Spleen (tissue), 11 donors: ENCODE data around the gene ITGB2. TPM values are rescaled to one million over a fixed set of nuclear protein-coding genes. Genes with fewer than 3 reads are reported as not detected.

Experiments
- DNase-seq: peaks from one replicate; pipeline ENCODE4 v3.0.0-alpha.2; 2020
- H3K27ac ChIP-seq, 8 donors: fragments of 200-600 bp; sonication (generic) in 7 of 8; 1 replicate in 4 of 8; 2 replicates in 4 of 8; pipeline versions ENCODE4 v1.5.0 to v1.8.0; 2016 to 2021; ENCODE audit warnings: inconsistent platforms in 4 of 8, mild to moderate bottlenecking in 4 of 8, moderate library complexity in 1 of 8
- H3K27me3 ChIP-seq, 7 donors: fragments of 200-600 bp; sonication (generic) in 6 of 7; replicated peaks in 1 of 7; 1 replicate in 4 of 7; 2 replicates in 3 of 7; pipeline versions ENCODE4 v1.5.0 to v1.8.0; 2016 to 2021; ENCODE audit warnings: inconsistent platforms in 3 of 7, mild to moderate bottlenecking in 1 of 7
- H3K36me3 ChIP-seq, 6 donors: fragments of 200-600 bp; sonication (generic) in 5 of 6; 1 replicate in 4 of 6; 2 replicates in 2 of 6; pipeline versions ENCODE4 v1.5.0 to v1.8.0; 2016 to 2021; ENCODE audit warnings: inconsistent platforms in 2 of 6
- H3K4me1 ChIP-seq, 6 donors: fragments of 200-600 bp; sonication (generic) in 5 of 6; 1 replicate in 3 of 6; 2 replicates in 3 of 6; pipeline versions ENCODE4 v1.5.0 to v1.8.0; 2016 to 2021; ENCODE audit warnings: inconsistent platforms in 3 of 6
- H3K4me3 ChIP-seq, 8 donors: fragments of 200-600 bp; sonication (generic) in 7 of 8; 1 replicate in 4 of 8; 2 replicates in 4 of 8; pipeline versions ENCODE4 v1.5.0 to v1.8.0; 2016 to 2021; ENCODE audit warnings: inconsistent platforms in 4 of 8, mild to moderate bottlenecking in 4 of 8, moderate library complexity in 2 of 8
- H3K9me3 ChIP-seq, 8 donors: fragments of 200-600 bp; sonication (generic) in 7 of 8; 1 replicate in 4 of 8; 2 replicates in 4 of 8; pipeline versions ENCODE4 v1.5.0 to v1.8.0; 2016 to 2021; ENCODE audit warnings: inconsistent platforms in 4 of 8
- POLR2A ChIP-seq, 3 donors: fragments of 450-650 bp; IDR thresholded peaks; one replicate each; pipeline ENCODE4 v1.5.1; 2017; ENCODE audit warnings: antibody characterized with exemption in 3 of 3, mild to moderate bottlenecking in 1 of 3
- POLR2AphosphoS5 ChIP-seq, 3 donors: sonication (generic); formaldehyde crosslinking; IDR thresholded peaks; one replicate each; pipeline ENCODE4 v1.5.1; 2017; ENCODE audit warnings: antibody characterized with exemption in 3 of 3
- WGBS, 5 donors: extraction: QIAGEN DNeasy Blood & Tissue Kit in 3 of 5; methylation state at CpG; one replicate each; pipeline versions ENCODE4 v1.1.5 to v1.1.7; 2013 to 2018; 5-methylcytosine and 5-hydroxymethylcytosine counted together
- intact Hi-C: fragments of 100-400 bp; cut with DNase I; formaldehyde crosslinking; loops from one replicate; pipeline ENCODE4 v1.15.0; 2023; ENCODE audit warnings: low total_unique reads
- polyA plus RNA-seq, 3 donors: library from polyadenylated mRNA; stranded (reverse); fragments of 200-250 nt; gene quantifications; one replicate each; pipeline ENCODE4 v1.2.1, GENCODE V29; 2013
- total RNA-seq, 7 donors: library from RNA; depleted of rRNA in 3 of 7; stranded (reverse); fragments of >200 nt in 3 of 7; fragmentation: NEBNext Ultra II Directional in 4 of 7; extraction: Animal tissue kit (Norgen Biotek cat#: 25700) in 4 of 7; gene quantifications; one replicate each; pipeline versions ENCODE4 v1.1.0 to v1.2.1, GENCODE V29; 2016 to 2021
- TF ChIP-seq, protein P1 (sequence below), 11 experiments: fragments of 200-600 bp in 7 of 11; fragments of 450-650 bp in 4 of 11; sonication (generic) in 4 of 11; IDR thresholded peaks in 8 of 11; conservative IDR thresholded peaks in 3 of 11; 1 replicate in 7 of 11; 2 replicates in 4 of 11; pipeline versions ENCODE4 v1.4.0 to v1.8.0; 2016 to 2021; ENCODE audit warnings: antibody characterized with exemption in 11 of 11, inconsistent platforms in 4 of 11, mild to moderate bottlenecking in 1 of 11
- donor health status: healthy with polysubstance abuse.
- donor health status: DM: no; HTN: no; CAD: no; lungs with moderate emphysema.
- donor health status: DM: no; HTN: no; CAD: no.
- donor health status: Bipolar disorder and iron deficiency.
- donor health status: healthy.
- donor health status: DM: no; HTN: no; CAD: no.
- donor health status: DM: yes; HTN: yes; CAD: no.

ITGB2 gene
- total and polyA plus RNA-seq, 10 donors, result 92.1 to 754 (median 338) TPM

DNA sequence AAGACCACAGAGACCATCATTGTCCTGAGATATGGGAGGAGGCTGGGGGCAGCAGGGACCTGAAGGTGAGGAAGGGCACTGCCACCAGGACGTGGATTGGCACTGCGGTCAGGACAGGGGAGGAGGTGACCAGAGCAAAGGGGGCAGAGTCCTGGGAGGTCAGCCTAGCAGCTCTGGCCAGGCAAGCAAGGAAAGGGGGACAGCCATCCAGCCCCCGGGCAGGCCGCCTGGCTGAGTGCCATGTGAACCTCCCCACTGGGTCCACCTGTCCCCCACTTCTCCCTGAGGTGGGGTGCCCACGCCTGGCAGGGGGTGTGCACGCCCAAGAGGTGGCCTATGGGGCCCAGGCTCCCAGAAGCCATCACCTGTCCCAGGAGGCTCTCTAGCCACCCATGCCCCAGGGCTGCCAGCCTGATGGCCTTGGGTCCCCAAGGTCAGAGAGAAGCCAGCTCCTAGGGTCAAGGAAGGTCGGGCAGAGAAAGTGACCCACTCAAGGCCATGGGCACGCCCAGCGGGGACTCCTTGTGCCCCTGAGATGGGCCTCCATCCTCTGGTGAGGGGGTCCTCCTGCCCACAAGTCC, 29.6 kb downstream of the ITGB2 start:
- intact Hi-C loops, result loop anchor here (5.0 kb wide), 1 partner anchor 41 kb away; no protein-coding TSS in a partner anchor
- H3K27me3 ChIP-seq, result no peaks in the 10 kb centered on the region
- peaks cover 0 to 70% (median 21%) of the 10 kb centered on the region in 6 donors for H3K4me1 ChIP-seq
- peak; percentile 78 for DNase-seq
- TF ChIP-seq, protein P1, sequence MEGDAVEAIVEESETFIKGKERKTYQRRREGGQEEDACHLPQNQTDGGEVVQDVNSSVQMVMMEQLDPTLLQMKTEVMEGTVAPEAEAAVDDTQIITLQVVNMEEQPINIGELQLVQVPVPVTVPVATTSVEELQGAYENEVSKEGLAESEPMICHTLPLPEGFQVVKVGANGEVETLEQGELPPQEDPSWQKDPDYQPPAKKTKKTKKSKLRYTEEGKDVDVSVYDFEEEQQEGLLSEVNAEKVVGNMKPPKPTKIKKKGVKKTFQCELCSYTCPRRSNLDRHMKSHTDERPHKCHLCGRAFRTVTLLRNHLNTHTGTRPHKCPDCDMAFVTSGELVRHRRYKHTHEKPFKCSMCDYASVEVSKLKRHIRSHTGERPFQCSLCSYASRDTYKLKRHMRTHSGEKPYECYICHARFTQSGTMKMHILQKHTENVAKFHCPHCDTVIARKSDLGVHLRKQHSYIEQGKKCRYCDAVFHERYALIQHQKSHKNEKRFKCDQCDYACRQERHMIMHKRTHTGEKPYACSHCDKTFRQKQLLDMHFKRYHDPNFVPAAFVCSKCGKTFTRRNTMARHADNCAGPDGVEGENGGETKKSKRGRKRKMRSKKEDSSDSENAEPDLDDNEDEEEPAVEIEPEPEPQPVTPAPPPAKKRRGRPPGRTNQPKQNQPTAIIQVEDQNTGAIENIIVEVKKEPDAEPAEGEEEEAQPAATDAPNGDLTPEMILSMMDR (IDR thresholded peaks at IDR 0.05 in 8 of 11, conservative IDR thresholded peaks at IDR 0.05 in 3 of 11), result no peak
- peak in 1 of 3 donors; percentile 15 for TF ChIP-seq POLR2AphosphoS5 (IDR thresholded peaks at IDR 0.05)
- TF ChIP-seq POLR2A (IDR thresholded peaks at IDR 0.05), result no peak
- peak overlapping the region in 2 of 8 donors; percentile 11 to 26 for H3K27ac ChIP-seq
- WGBS, 5 donors, result 81 to 88% (median 86%) methylated on average over 7 to 9 of the region's 9 CpGs
- H3K9me3 ChIP-seq, result no peaks in the 10 kb centered on the region
- H3K4me3 ChIP-seq, result no peak overlapping the region
- peaks cover 0 to 99% (median 74%) of the 10 kb centered on the region in 6 donors for H3K36me3 ChIP-seq

DNA sequence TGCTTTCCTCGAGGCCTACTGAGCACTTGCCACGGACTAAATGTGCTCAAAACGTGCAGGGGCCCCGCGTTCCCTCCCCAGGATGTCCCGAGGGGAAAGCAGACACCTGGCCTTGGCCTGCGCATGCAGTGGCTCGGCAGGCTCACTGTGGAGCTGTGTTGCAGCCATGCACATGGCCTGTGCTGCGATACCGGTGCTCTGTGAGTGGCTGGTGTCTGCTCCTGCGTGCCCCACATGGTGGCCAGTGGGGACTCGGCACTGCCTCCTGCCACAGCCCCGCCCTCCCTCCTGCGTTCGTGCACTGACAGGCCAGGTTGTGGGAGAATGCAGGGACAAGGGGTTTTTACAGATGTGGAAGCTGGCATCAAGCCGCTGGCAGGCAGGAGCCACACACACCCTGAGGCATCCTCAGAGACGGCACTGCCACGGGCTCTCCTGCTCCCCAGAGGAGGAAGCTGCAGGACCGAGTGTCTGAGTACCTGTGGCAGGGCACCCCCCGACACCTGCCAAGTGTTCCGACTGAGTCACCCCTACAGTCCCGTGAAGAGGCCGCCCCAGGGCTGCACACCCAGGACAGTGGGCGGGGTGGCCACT, 30.3 kb downstream of the ITGB2 start:
- Histone ChIP-seq H3K27ac (no peak overlapping the region), H3K36me3 (peaks cover 0 to 99% (median 79%) of the 10 kb centered on the region in 6 donors), H3K27me3 (no peaks in the 10 kb centered on the region), H3K9me3 (no peaks in the 10 kb centered on the region), H3K4me1 (peaks cover 0 to 66% (median 21%) of the 10 kb centered on the region in 6 donors), H3K4me3 (no peak overlapping the region)
- TF ChIP-seq POLR2AphosphoS5 (IDR thresholded peaks at IDR 0.05), result peak in 1 of 3 donors; percentile 65
- TF ChIP-seq, protein P1 (IDR thresholded peaks at IDR 0.05 in 8 of 11, conservative IDR thresholded peaks at IDR 0.05 in 3 of 11), result no peak
- no peak for TF ChIP-seq POLR2A (IDR thresholded peaks at IDR 0.05)
- peak; percentile 69 for DNase-seq
- 81 to 86% (median 85%) methylated on average over 15 to 24 of the region's 24 CpGs for WGBS, 5 donors
- intact Hi-C loops, result loop anchor here (5.0 kb wide), 1 partner anchor 42 kb away; no protein-coding TSS in a partner anchor

DNA sequence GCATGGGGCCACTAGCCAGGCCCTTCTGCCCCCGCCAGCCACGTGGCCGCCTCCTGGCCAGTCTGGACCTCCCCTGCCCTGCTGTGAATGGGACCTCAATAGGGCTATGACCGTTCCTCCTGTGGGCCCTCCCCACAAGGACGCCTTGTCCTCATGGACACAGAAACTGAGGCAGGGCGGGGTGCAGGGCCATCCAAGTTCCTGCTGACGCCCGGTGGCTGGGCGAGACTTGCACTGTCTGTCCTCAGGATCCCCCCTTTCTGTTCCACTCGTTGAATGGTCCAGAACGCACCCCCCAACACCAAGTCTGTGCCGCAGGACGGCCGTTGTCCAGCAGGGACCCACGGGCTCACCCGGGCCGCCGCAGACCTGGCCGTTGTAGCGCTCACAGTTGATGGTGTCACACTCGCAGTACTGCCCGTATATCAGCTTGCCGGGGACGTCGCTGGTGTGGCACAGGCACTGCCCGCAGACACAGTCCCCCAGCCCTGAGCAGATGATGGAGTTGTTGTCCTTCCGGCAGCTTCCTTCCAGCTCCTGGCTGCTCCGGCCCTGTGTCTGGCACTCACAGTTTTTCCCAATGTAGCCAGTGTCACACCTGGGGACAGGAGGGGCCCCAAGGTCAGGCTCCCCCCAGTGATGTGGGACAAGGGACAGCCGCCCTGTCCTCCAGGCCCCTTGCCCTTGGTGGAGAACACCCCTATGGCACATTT, 30.9 kb downstream of the ITGB2 start:
- Histone ChIP-seq H3K4me1 (peaks cover 0 to 60% (median 21%) of the 10 kb centered on the region in 6 donors), H3K4me3 (no peak overlapping the region), H3K9me3 (no peaks in the 10 kb centered on the region), H3K36me3 (peaks cover 0 to 94% (median 75%) of the 10 kb centered on the region in 6 donors), H3K27ac (no peak overlapping the region), H3K27me3 (no peaks in the 10 kb centered on the region)
- 93 to 97% (median 94%) methylated on average over 28 to 29 of the region's 29 CpGs for WGBS, 5 donors
- intact Hi-C loops, result loop anchor here (5.0 kb wide), 1 partner anchor 43 kb away; no protein-coding TSS in a partner anchor
- no peak for TF ChIP-seq POLR2A (IDR thresholded peaks at IDR 0.05)
- peak in 1 of 3 donors; percentile 65 for TF ChIP-seq POLR2AphosphoS5 (IDR thresholded peaks at IDR 0.05)
- TF ChIP-seq, protein P1 (IDR thresholded peaks at IDR 0.05 in 8 of 11, conservative IDR thresholded peaks at IDR 0.05 in 3 of 11), result no peak
- peak; percentile 74 for DNase-seq
